ENCODE measurements around the gene EXOC7.

DNA sequence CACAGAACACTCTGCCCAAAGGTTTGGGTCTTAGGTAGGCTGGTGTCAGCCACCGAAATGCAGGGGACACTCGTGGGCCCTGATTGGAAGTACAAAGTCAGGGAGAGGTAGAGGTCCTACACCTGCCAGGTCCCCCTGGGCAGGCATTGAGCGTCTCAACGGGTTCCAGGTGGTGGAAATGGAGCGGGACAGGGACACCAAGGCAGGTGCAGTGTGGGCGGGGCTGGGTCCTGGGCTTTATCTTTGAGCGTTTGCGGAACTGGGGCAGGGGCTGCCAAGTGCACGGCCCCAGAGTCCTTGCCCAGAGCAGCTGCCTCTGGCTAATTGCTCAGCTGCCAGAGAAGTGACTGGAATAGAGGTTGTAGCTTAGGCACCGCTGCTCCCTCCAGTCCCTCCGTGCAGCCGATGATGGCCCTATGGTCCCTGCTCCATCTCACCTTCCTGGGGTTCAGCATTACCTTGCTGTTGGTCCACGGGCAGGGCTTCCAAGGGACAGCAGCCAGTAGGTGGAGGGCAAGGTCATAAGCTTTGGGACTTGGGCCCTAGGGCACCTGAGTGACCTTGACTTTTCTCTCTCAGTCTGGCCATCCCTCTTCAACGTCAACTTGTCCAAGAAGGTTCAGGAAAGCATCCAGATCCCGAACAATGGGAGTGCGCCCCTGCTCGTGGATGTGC is 24.6 kb downstream of the EXOC7 start, which contains the start of gene ZACN:
- TF ChIP-seq POLR2A (IDR thresholded peaks at IDR 0.05): no peak
- no peak for TF ChIP-seq CTCF (IDR thresholded peaks at IDR 0.05 in 8 of 11, conservative IDR thresholded peaks at IDR 0.05 in 3 of 11)
- TF ChIP-seq POLR2AphosphoS5 (IDR thresholded peaks at IDR 0.05): peak in 2 of 3 donors; percentile 23 to 56
